ENCODE measurements around the gene HK2.

HK2 gene

DNA sequence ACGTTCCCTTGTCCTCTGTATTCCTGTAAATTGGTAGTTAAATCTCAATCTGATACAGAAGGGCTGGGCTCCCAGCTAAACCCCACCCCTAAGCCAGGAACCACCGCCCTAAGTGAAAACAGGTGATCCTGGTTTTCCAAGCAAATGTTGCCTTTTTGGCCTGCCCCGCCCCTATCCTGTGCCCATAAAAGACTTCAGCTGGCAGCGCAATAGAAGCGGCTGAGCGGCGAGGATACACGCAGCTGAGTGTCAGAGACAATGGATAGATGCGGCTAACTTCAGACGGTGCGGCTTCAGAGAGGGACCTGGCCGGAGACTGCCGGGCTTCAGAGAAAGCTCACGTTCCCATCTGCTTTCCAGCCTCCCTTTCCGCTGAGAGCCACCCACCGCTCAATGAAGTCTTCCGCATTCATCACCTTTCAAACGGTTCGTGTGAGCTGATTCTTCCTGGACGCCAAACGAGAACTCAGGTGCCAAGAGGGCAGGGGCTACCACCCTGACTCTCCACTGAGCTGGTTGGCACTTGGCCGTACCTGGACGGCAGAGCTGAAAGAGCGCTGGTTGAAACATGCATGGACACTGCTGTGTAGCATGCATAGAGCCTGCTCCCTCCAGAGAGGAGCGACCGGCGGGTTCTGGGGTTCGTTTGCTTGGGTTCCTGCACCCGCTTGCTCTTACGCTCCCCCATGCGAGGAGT lies 75.0 kb downstream of the HK2 start:
- WGBS, result 41% methylated on average over 31 of the region's 31 CpGs

GRCh38 chr2:74910245-74910644 lies 76.3 kb downstream of the HK2 start:
- H3K27ac ChIP-seq (ENCODE audit: low read length, poor library complexity, severe bottlenecking), result no peak overlapping the region
- no peak overlapping the region for H3K4me3 ChIP-seq (ENCODE audit: insufficient read depth in 1 of 2, low read depth in 1 of 2, low read length in 2 of 2)
- H3K4me2 ChIP-seq (ENCODE audit: low read length, poor library complexity, severe bottlenecking), result no peak overlapping the region
- no peak overlapping the region for H2AK5ac ChIP-seq (ENCODE audit: low read length, severe bottlenecking)
- 91% methylated on average over 1 of the region's 1 CpG for WGBS
- H4K91ac ChIP-seq (ENCODE audit: low read length), result no peak overlapping the region
- no peak overlapping the region for H3K23ac ChIP-seq (ENCODE audit: low read length in 2 of 2)
- H2AFZ ChIP-seq (ENCODE audit: low read depth, low read length), result no peak overlapping the region
- peaks cover 5 to 7% of the 10 kb centered on the region in 2 experiments for H3K27me3 ChIP-seq (ENCODE audit: control insufficient read depth in 1 of 2, insufficient read depth in 1 of 2, low read length in 2 of 2)
- no peak overlapping the region for H2BK15ac ChIP-seq (ENCODE audit: low read depth, poor library complexity, severe bottlenecking)
- no peak overlapping the region for H2BK12ac ChIP-seq (ENCODE audit: low read length in 2 of 2)
- H3K18ac ChIP-seq (ENCODE audit: low read depth in 1 of 2, low read length in 2 of 2), result no peak overlapping the region
- H3K9ac ChIP-seq (ENCODE audit: low read length), result no peak overlapping the region
- H2BK5ac ChIP-seq (ENCODE audit: low read depth, low read length, poor library complexity, severe bottlenecking), result no peak overlapping the region
- DNase-seq, result no peak
- no peak overlapping the region for H4K8ac ChIP-seq (ENCODE audit: low read length)
- no peak overlapping the region for H3K4ac ChIP-seq (ENCODE audit: low read depth in 1 of 2, low read length in 2 of 2)
- no peaks in the 10 kb centered on the region for H3K36me3 ChIP-seq (ENCODE audit: control insufficient read depth in 1 of 2, insufficient read depth in 2 of 2, low read depth in 1 of 2, low read length in 2 of 2)
- no peaks in the 10 kb centered on the region for H3K79me1 ChIP-seq (replicated peaks; ENCODE audit: low read length, poor library complexity, severe bottlenecking)
- H2BK120ac ChIP-seq (ENCODE audit: low read depth, low read length), result no peak overlapping the region
- H3K4me1 ChIP-seq (ENCODE audit: control insufficient read depth, insufficient read depth, low read depth, low read length), result no peaks in the 10 kb centered on the region
- no peaks in the 10 kb centered on the region for H3K9me3 ChIP-seq (ENCODE audit: control insufficient read depth, low read length)
- no peak overlapping the region for H3K14ac ChIP-seq (ENCODE audit: low read length in 2 of 2)

More for the DNA sequence above, 75.0 kb downstream of the HK2 start:
- no peak overlapping the region for H3K23ac ChIP-seq (ENCODE audit: low read length in 2 of 2)
- peak overlapping the region; percentile 2 for H2AFZ ChIP-seq (ENCODE audit: low read depth, low read length)
- no peak overlapping the region for H3K18ac ChIP-seq (ENCODE audit: low read depth in 1 of 2, low read length in 2 of 2)
- peaks cover 5 to 7% of the 10 kb centered on the region in 2 experiments for H3K27me3 ChIP-seq (ENCODE audit: control insufficient read depth in 1 of 2, insufficient read depth in 1 of 2, low read length in 2 of 2)
- no peak overlapping the region for H3K14ac ChIP-seq (ENCODE audit: low read length in 2 of 2)
- H3K79me1 ChIP-seq (replicated peaks; ENCODE audit: low read length, poor library complexity, severe bottlenecking), result no peaks in the 10 kb centered on the region
- H2BK120ac ChIP-seq (ENCODE audit: low read depth, low read length), result no peak overlapping the region
- H4K91ac ChIP-seq (ENCODE audit: low read length), result no peak overlapping the region
- no peak overlapping the region for H2BK12ac ChIP-seq (ENCODE audit: low read length in 2 of 2)
- H3K27ac ChIP-seq (ENCODE audit: low read length, poor library complexity, severe bottlenecking), result no peak overlapping the region
- no peak overlapping the region for H2BK5ac ChIP-seq (ENCODE audit: low read depth, low read length, poor library complexity, severe bottlenecking)
- no peaks in the 10 kb centered on the region for H3K4me1 ChIP-seq (ENCODE audit: control insufficient read depth, insufficient read depth, low read depth, low read length)
- no peak overlapping the region for H2BK15ac ChIP-seq (ENCODE audit: low read depth, poor library complexity, severe bottlenecking)
- H3K4ac ChIP-seq (ENCODE audit: low read depth in 1 of 2, low read length in 2 of 2), result no peak overlapping the region
- H3K4me2 ChIP-seq (ENCODE audit: low read length, poor library complexity, severe bottlenecking), result no peak overlapping the region
- H3K4me3 ChIP-seq (ENCODE audit: insufficient read depth in 1 of 2, low read depth in 1 of 2, low read length in 2 of 2), result peak overlapping the region in 1 of 2 experiments; percentile 72
- DNase-seq, result no peak
- no peaks in the 10 kb centered on the region for H3K36me3 ChIP-seq (ENCODE audit: control insufficient read depth in 1 of 2, insufficient read depth in 2 of 2, low read depth in 1 of 2, low read length in 2 of 2)
- H2AK5ac ChIP-seq (ENCODE audit: low read length, severe bottlenecking), result no peak overlapping the region
- H3K9me3 ChIP-seq (ENCODE audit: control insufficient read depth, low read length), result no peaks in the 10 kb centered on the region
- peak overlapping the region; percentile 48 for H3K9ac ChIP-seq (ENCODE audit: low read length)
- H4K8ac ChIP-seq (ENCODE audit: low read length), result no peak overlapping the region

DNA sequence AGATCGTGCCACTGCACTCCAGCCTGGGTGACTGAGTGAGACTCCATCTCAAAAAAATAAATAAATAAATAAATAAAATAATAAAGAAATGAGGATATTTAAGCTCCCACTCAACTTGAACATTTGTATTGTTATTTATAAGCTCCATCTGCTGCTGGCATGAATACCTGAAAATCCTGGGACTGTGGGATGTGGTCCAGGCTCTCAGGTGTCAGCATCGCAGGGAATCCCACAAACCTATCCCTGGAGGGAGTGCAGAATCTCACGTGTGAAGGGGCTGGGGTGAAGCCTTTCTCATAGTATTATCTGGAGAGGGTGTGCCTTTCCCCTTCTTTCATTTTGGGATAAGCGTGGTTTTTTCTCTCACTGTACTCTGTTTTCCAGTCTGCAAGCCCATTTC lies 77.1 kb downstream of the HK2 start:
- Histone ChIP-seq H3K4ac (ENCODE audit: low read depth in 1 of 2, low read length in 2 of 2) (no peak overlapping the region), H3K4me2 (ENCODE audit: low read length, poor library complexity, severe bottlenecking) (no peak overlapping the region), H3K4me3 (ENCODE audit: insufficient read depth in 1 of 2, low read depth in 1 of 2, low read length in 2 of 2) (no peak overlapping the region), H3K23ac (ENCODE audit: low read length in 2 of 2) (no peak overlapping the region), H2AFZ (ENCODE audit: low read depth, low read length) (no peak overlapping the region), H3K18ac (ENCODE audit: low read depth in 1 of 2, low read length in 2 of 2) (no peak overlapping the region), H2BK12ac (ENCODE audit: low read length in 2 of 2) (no peak overlapping the region), H2BK5ac (ENCODE audit: low read depth, low read length, poor library complexity, severe bottlenecking) (no peak overlapping the region), H3K27me3 (ENCODE audit: control insufficient read depth in 1 of 2, insufficient read depth in 1 of 2, low read length in 2 of 2) (peaks cover 5 to 7% of the 10 kb centered on the region in 2 experiments), H4K8ac (ENCODE audit: low read length) (no peak overlapping the region), H3K79me1 (replicated peaks; ENCODE audit: low read length, poor library complexity, severe bottlenecking) (no peaks in the 10 kb centered on the region), H3K9ac (ENCODE audit: low read length) (no peak overlapping the region), H2AK5ac (ENCODE audit: low read length, severe bottlenecking) (no peak overlapping the region), H3K9me3 (ENCODE audit: control insufficient read depth, low read length) (no peaks in the 10 kb centered on the region), H2BK15ac (ENCODE audit: low read depth, poor library complexity, severe bottlenecking) (no peak overlapping the region), H2BK120ac (ENCODE audit: low read depth, low read length) (no peak overlapping the region), H3K36me3 (ENCODE audit: control insufficient read depth in 1 of 2, insufficient read depth in 2 of 2, low read depth in 1 of 2, low read length in 2 of 2) (no peaks in the 10 kb centered on the region), H3K4me1 (ENCODE audit: control insufficient read depth, insufficient read depth, low read depth, low read length) (no peaks in the 10 kb centered on the region), H4K91ac (ENCODE audit: low read length) (no peak overlapping the region), H3K27ac (ENCODE audit: low read length, poor library complexity, severe bottlenecking) (no peak overlapping the region), H3K14ac (ENCODE audit: low read length in 2 of 2) (no peak overlapping the region)
- 50% methylated on average over 2 of the region's 4 CpGs for WGBS
- no peak for DNase-seq

DNA sequence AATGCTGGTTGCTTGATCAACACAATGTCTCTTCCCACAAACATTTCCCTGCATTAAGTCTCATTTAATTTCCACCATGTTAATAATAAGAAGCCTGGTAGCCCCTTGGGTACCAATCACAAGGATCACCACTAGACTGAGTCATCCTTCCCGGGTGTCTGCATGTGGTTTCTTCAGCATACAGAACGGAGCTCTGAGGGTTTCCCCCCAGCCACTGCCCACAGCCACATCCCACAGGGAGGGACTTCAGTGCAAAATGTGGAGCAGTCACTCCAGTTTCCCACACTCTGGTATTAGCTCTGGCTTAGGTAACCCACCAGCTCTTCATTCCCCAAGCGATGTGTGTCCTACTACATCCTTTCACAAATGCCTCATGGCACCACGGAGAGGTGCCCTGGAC lies 81.8 kb downstream of the HK2 start:
- peak; percentile 45 for DNase-seq
- no peaks in the 10 kb centered on the region for H3K79me1 ChIP-seq (replicated peaks; ENCODE audit: low read length, poor library complexity, severe bottlenecking)
- H3K4me3 ChIP-seq (ENCODE audit: insufficient read depth in 1 of 2, low read depth in 1 of 2, low read length in 2 of 2), result no peak overlapping the region
- H3K14ac ChIP-seq (ENCODE audit: low read length in 2 of 2), result no peak overlapping the region
- H2AFZ ChIP-seq (ENCODE audit: low read depth, low read length), result no peak overlapping the region
- 66% methylated on average over 4 of the region's 4 CpGs for WGBS
- H3K9me3 ChIP-seq (ENCODE audit: control insufficient read depth, low read length), result no peaks in the 10 kb centered on the region
- H2BK5ac ChIP-seq (ENCODE audit: low read depth, low read length, poor library complexity, severe bottlenecking), result no peak overlapping the region
- no peaks in the 10 kb centered on the region for H3K36me3 ChIP-seq (ENCODE audit: control insufficient read depth in 1 of 2, insufficient read depth in 2 of 2, low read depth in 1 of 2, low read length in 2 of 2)
- no peaks in the 10 kb centered on the region for H3K27me3 ChIP-seq (ENCODE audit: control insufficient read depth in 1 of 2, insufficient read depth in 1 of 2, low read length in 2 of 2)
- no peak overlapping the region for H3K9ac ChIP-seq (ENCODE audit: low read length)
- H4K91ac ChIP-seq (ENCODE audit: low read length), result no peak overlapping the region
- peaks cover 6% of the 10 kb centered on the region for H3K4me1 ChIP-seq (ENCODE audit: control insufficient read depth, insufficient read depth, low read depth, low read length)
- no peak overlapping the region for H4K8ac ChIP-seq (ENCODE audit: low read length)
- no peak overlapping the region for H3K4me2 ChIP-seq (ENCODE audit: low read length, poor library complexity, severe bottlenecking)
- H3K18ac ChIP-seq (ENCODE audit: low read depth in 1 of 2, low read length in 2 of 2), result no peak overlapping the region
- no peak overlapping the region for H2BK120ac ChIP-seq (ENCODE audit: low read depth, low read length)
- no peak overlapping the region for H3K4ac ChIP-seq (ENCODE audit: low read depth in 1 of 2, low read length in 2 of 2)
- H3K23ac ChIP-seq (ENCODE audit: low read length in 2 of 2), result no peak overlapping the region
- peak overlapping the region in 1 of 2 experiments; percentile 76 for H2BK12ac ChIP-seq (ENCODE audit: low read length in 2 of 2)
- no peak overlapping the region for H2AK5ac ChIP-seq (ENCODE audit: low read length, severe bottlenecking)
- no peak overlapping the region for H3K27ac ChIP-seq (ENCODE audit: low read length, poor library complexity, severe bottlenecking)
- H2BK15ac ChIP-seq (ENCODE audit: low read depth, poor library complexity, severe bottlenecking), result no peak overlapping the region
